PC-9 (cell line): ENCODE measurements around the gene STAP1. TPM values are rescaled to one million over a fixed set of nuclear protein-coding genes. Genes with fewer than 3 reads are reported as not detected.

Experiments used
- BruUV-seq: library from RNA; stranded (reverse); fragments of 400-500 nt; replicated peaks from 2 replicates; lab custom pipeline; 2021; lab: Mats Ljungman, UMichigan
- CTCF ChIA-PET: fragments of 300-600 bp; sonication (Branson Sonifier 250); formaldehyde crosslinking; loops from one replicate; lab custom pipeline; 2022; ENCODE audit warnings: antibody characterized with exemption; lab: Charles Lee
- POLR2A ChIA-PET: fragments of 300-600 bp; sonication (Branson Sonifier 250); formaldehyde crosslinking; loops from one replicate; lab custom pipeline; 2022; ENCODE audit warnings: antibody characterized with exemption; ENCODE audit not compliant: unreplicated experiment; lab: Charles Lee
- DNase-seq, 2 experiments: peaks; one replicate each; pipeline versions ENCODE4 v3.0.0 to v3.0.0-alpha.2; 2015 to 2022; ENCODE audit warnings: mixed read lengths in 1 of 2
- H2AFZ ChIP-seq: fragments of 200-600 bp; sonication (generic); 2 replicates; pipeline ENCODE4 v1.8.1; 2017; ENCODE audit warnings: antibody characterized with exemption
- H3F3A ChIP-seq: fragments of 200-600 bp; sonication (generic); 2 replicates; pipeline ENCODE4 v1.8.1; 2017; ENCODE audit warnings: antibody characterized with exemption, mild to moderate bottlenecking, low read depth; ENCODE audit not compliant: insufficient read depth
- H3K27ac ChIP-seq: fragments of 200-600 bp; sonication (generic); 2 replicates; pipeline ENCODE4 v1.6.1; 2016; ENCODE audit warnings: mixed run types
- H3K27me3 ChIP-seq: fragments of 200-600 bp; sonication (generic); 2 replicates; pipeline ENCODE4 v1.6.1; 2016; ENCODE audit warnings: low read depth, mixed run types; ENCODE audit not compliant: insufficient read depth
- H3K36me3 ChIP-seq: fragments of 200-600 bp; sonication (generic); 2 replicates; pipeline ENCODE4 v1.6.1; 2016; ENCODE audit warnings: low read depth, mixed run types
- H3K4me1 ChIP-seq: fragments of 200-600 bp; sonication (generic); replicated peaks from 2 replicates; pipeline ENCODE4 v1.6.1; 2016; ENCODE audit warnings: mixed run types; ENCODE audit not compliant: insufficient read depth
- H3K4me2 ChIP-seq: fragments of 200-600 bp; sonication (generic); 2 replicates; pipeline ENCODE4 v1.6.1; 2017; ENCODE audit warnings: mixed run types
- H3K4me3 ChIP-seq: fragments of 200-600 bp; sonication (generic); 2 replicates; pipeline ENCODE4 v1.6.1; 2016; ENCODE audit warnings: mixed run types
- H3K79me2 ChIP-seq: fragments of 200-600 bp; sonication (generic); 2 replicates; pipeline ENCODE4 v1.6.1; 2017; ENCODE audit warnings: low read depth, mixed run types
- H3K9me2 ChIP-seq: fragments of 200-600 bp; sonication (generic); 2 replicates; pipeline ENCODE4 v1.8.1; 2017; ENCODE audit warnings: mild to moderate bottlenecking; ENCODE audit not compliant: insufficient read depth
- H3K9me3 ChIP-seq: fragments of 200-600 bp; sonication (generic); 2 replicates; pipeline ENCODE4 v1.8.1; 2016; ENCODE audit warnings: low read depth; ENCODE audit not compliant: insufficient read depth
- H4K20me1 ChIP-seq: fragments of 200-600 bp; sonication (generic); 2 replicates; pipeline ENCODE4 v1.8.1; 2017; ENCODE audit not compliant: insufficient read depth
- CTCF ChIP-seq: fragments of 200-600 bp; sonication (generic); conservative IDR thresholded peaks from 2 replicates; pipeline ENCODE4 v1.6.1; 2017; ENCODE audit warnings: mixed run types, antibody characterized with exemption, mild to moderate bottlenecking, moderate library complexity
- EZH2 ChIP-seq: fragments of 200-600 bp; sonication (generic); IDR thresholded peaks from 2 replicates; pipeline ENCODE4 v1.8.0; 2017; ENCODE audit warnings: antibody characterized with exemption, low read depth
- intact Hi-C: fragments of 100-400 bp; cut with micrococcal nuclease; formaldehyde crosslinking; loops from one replicate; pipeline ENCODE4 v1.10.0; 2022; ENCODE audit not compliant: unreplicated experiment
- total RNA-seq: library from RNA; stranded (reverse); gene quantifications from 2 replicates; pipeline ENCODE4 v1.2.3, GENCODE V29; 2021

STAP1 gene
- total RNA-seq, 1 experiment from 2014 or later = not detected

- no peak overlapping the region for H3K4me3 ChIP-seq
- TF ChIP-seq CTCF (no peak), EZH2 (no peak)
- H2AFZ ChIP-seq = no peak overlapping the region
- H3K36me3 ChIP-seq = no peaks in the 10 kb centered on the region
- no TSS peak for BruUV-seq
- H4K20me1 ChIP-seq = no peaks in the 10 kb centered on the region
- no peaks in the 10 kb centered on the region for H3K9me2 ChIP-seq
- no peaks in the 10 kb centered on the region for H3K27me3 ChIP-seq
- CTCF ChIA-PET = no interaction called here
- 0 out of 2 replicates have a peak, but pooled peaks cover 7% of the 10 kb centered on the region for H3K4me1 ChIP-seq
- H3F3A ChIP-seq = no peaks in the 10 kb centered on the region
- POLR2A ChIA-PET = no interaction called here
- intact Hi-C loops = no loop called here
- H3K4me2 ChIP-seq = no peak overlapping the region
- no peak overlapping the region for H3K27ac ChIP-seq
- no peaks in the 10 kb centered on the region for H3K9me3 ChIP-seq
- H3K79me2 ChIP-seq = no peaks in the 10 kb centered on the region
- no peak for DNase-seq
Measured at GRCh38 chr4:67615119-67615518, 56.6 kb downstream of the STAP1 start.

GRCh38 chr4:67616478-67616877 is 58.0 kb downstream of the STAP1 start:
- H4K20me1 ChIP-seq = no peaks in the 10 kb centered on the region
- CTCF ChIA-PET = no interaction called here
- intact Hi-C loops = no loop called here

GRCh38 chr4:67624939-67625338 is 66.4 kb downstream of the STAP1 start:
- intact Hi-C loops = loop anchor here (10.0 kb wide), 1 partner anchor 50 kb away; no protein-coding TSS in a partner anchor
- DNase-seq = no peak
- H3K9me3 ChIP-seq = no peaks in the 10 kb centered on the region
- H2AFZ ChIP-seq = no peak overlapping the region
- no peaks in the 10 kb centered on the region for H4K20me1 ChIP-seq
- H3K79me2 ChIP-seq = no peaks in the 10 kb centered on the region
- CTCF ChIA-PET = no interaction called here
- H3K27me3 ChIP-seq = no peaks in the 10 kb centered on the region
- no peak overlapping the region for H3K4me2 ChIP-seq
- POLR2A ChIA-PET = no interaction called here
- no peak overlapping the region for H3K27ac ChIP-seq
- BruUV-seq = no TSS peak
- H3K36me3 ChIP-seq = peaks cover 7% of the 10 kb centered on the region; the same call in 1 of the 2 replicates
- H3K4me1 ChIP-seq = no peaks in the 10 kb centered on the region
- TF ChIP-seq CTCF (no peak), EZH2 (no peak)
- H3F3A ChIP-seq = no peaks in the 10 kb centered on the region
- no peaks in the 10 kb centered on the region for H3K9me2 ChIP-seq
- no peak overlapping the region for H3K4me3 ChIP-seq

More at GRCh38 chr4:67616478-67616877, 58.0 kb downstream of the STAP1 start:
- Histone ChIP-seq H3K4me1 (0 out of 2 replicates have a peak, but pooled peaks cover 7% of the 10 kb centered on the region), H2AFZ (no peak overlapping the region), H3K27me3 (no peaks in the 10 kb centered on the region), H3K36me3 (no peaks in the 10 kb centered on the region), H3K27ac (no peak overlapping the region), H3F3A (no peaks in the 10 kb centered on the region), H3K9me3 (no peaks in the 10 kb centered on the region), H3K4me2 (no peak overlapping the region), H3K4me3 (no peak overlapping the region), H3K79me2 (no peaks in the 10 kb centered on the region), H3K9me2 (no peaks in the 10 kb centered on the region)
- DNase-seq = peak in 1 of 2 experiments; percentile 50
- BruUV-seq = no TSS peak
- TF ChIP-seq EZH2 (no peak), CTCF (no peak)
- POLR2A ChIA-PET = no interaction called here
